ENCODE data around the gene SLC52A1. TPM values are rescaled to one million over a fixed set of nuclear protein-coding genes. Genes with fewer than 3 reads are reported as not detected.

SLC52A1 gene
- total and polyA plus RNA-seq, 5 donors: not detected

DNA sequence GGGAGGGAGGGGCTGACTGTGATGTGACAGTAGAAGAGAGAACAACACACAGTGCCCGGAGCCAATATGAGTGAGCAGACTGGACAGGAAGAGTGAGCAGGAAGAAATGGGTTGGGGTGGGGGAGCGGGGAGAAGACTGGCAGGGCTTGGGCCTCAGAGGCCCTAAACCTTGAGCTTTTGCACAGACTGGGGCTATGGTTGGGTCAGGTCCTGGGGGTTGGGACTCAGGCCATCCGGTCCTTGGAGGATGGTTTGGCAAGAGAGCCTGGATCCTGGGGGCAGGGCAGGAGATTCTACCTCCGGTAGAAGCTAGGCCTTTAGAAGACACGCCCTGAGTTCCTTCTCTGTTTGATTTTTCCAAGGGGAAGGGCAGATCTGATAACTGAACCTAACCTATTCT lies 48.8 kb downstream of the SLC52A1 start:
- Histone ChIP-seq H3K27me3 (ENCODE audit: control insufficient read depth, insufficient read depth) (no peaks in the 10 kb centered on the region), H3K9me3 (ENCODE audit: control insufficient read depth, low read length) (no peaks in the 10 kb centered on the region), H3K4me1 (ENCODE audit: control insufficient read depth, insufficient read depth, low read length) (peaks cover 2% of the 10 kb centered on the region), H3K4me3 (ENCODE audit: low read length) (peak overlapping the region; percentile 81), H3K27ac (ENCODE audit: low read length) (peak overlapping the region; percentile 85)
- ATAC-seq (peak; percentile 2 to 41), DNase-seq (peak in 2 of 3 donors; percentile 53 to 54)
- 37% methylated on average over 5 of the region's 5 CpGs for WGBS
- intact Hi-C loops (cut with DNase I): loop anchor here (5.0 to 10.0 kb wide), 4 partner anchors 52 to 79 kb away; partner anchors contain the start of gene GP1BA (in 1 of the 4)

Other genes with a start within 250 kb of the SLC52A1 start
- 1 to 10 TPM in 3 of 4 donors, under 1 TPM in 1; 0.45 to 1.6 (median 1.4) TPM for gene VMO1, start 249.1 kb downstream of the SLC52A1 start, total RNA-seq
- 0.70 TPM for gene VMO1, start 249.1 kb downstream of the SLC52A1 start, polyA plus RNA-seq
- gene GLTPD2, start 246.5 kb downstream of the SLC52A1 start, total RNA-seq: not detected
- not detected for gene GLTPD2, start 246.5 kb downstream of the SLC52A1 start, polyA plus RNA-seq
- 100 to 1,000 TPM; 149 to 163 (median 151) TPM for gene PSMB6, start 239.3 kb downstream of the SLC52A1 start, total RNA-seq
- 234 TPM for gene PSMB6, start 239.3 kb downstream of the SLC52A1 start, polyA plus RNA-seq
- gene PLD2, start 228.3 kb downstream of the SLC52A1 start, total RNA-seq: 10 to 100 TPM; 12.0 to 15.3 (median 13.4) TPM
- 10.0 TPM for gene PLD2, start 228.3 kb downstream of the SLC52A1 start, polyA plus RNA-seq
- 10 to 100 TPM; 44.5 to 54.7 (median 49.3) TPM for gene MINK1, start 202.1 kb downstream of the SLC52A1 start, total RNA-seq
- gene MINK1, start 202.1 kb downstream of the SLC52A1 start, polyA plus RNA-seq: 31.1 TPM
- gene C17orf107, start 135.9 kb downstream of the SLC52A1 start, total RNA-seq: 1 to 10 TPM; 2.7 to 3.3 (median 2.8) TPM
- gene C17orf107, start 135.9 kb downstream of the SLC52A1 start, polyA plus RNA-seq: 3.6 TPM
- 100 to 1,000 TPM in 1 of 4 donors, 10 to 100 TPM in 3; 57.6 to 106 (median 68.9) TPM for gene CHRNE, start 132.3 kb downstream of the SLC52A1 start, total RNA-seq
- 63.6 TPM for gene CHRNE, start 132.3 kb downstream of the SLC52A1 start, polyA plus RNA-seq
- gene GP1BA, start 103.1 kb downstream of the SLC52A1 start, total RNA-seq: under 1 TPM in 1 of 4 donors, not detected in 3; 0.23 TPM
- 0.16 TPM for gene GP1BA, start 103.1 kb downstream of the SLC52A1 start, polyA plus RNA-seq
- gene SLC25A11, start 95.4 kb downstream of the SLC52A1 start, total RNA-seq: 100 to 1,000 TPM; 162 to 230 (median 202) TPM
- gene SLC25A11, start 95.4 kb downstream of the SLC52A1 start, polyA plus RNA-seq: 200 TPM
- gene RNF167, start 95.2 kb downstream of the SLC52A1 start, total RNA-seq: 100 to 1,000 TPM in 1 of 4 donors, 10 to 100 TPM in 3; 76.6 to 108 (median 87.5) TPM
- gene RNF167, start 95.2 kb downstream of the SLC52A1 start, polyA plus RNA-seq: 124 TPM
- gene PFN1, start 86.9 kb downstream of the SLC52A1 start, total RNA-seq: 100 to 1,000 TPM; 148 to 229 (median 201) TPM
- 180 TPM for gene PFN1, start 86.9 kb downstream of the SLC52A1 start, polyA plus RNA-seq
- 100 to 1,000 TPM; 198 to 695 (median 246) TPM for gene ENO3, start 84.3 kb downstream of the SLC52A1 start, total RNA-seq
- 455 TPM for gene ENO3, start 84.3 kb downstream of the SLC52A1 start, polyA plus RNA-seq
- gene SPAG7, start 67.6 kb downstream of the SLC52A1 start, total RNA-seq: 100 to 1,000 TPM; 106 to 133 (median 117) TPM
- 164 TPM for gene SPAG7, start 67.6 kb downstream of the SLC52A1 start, polyA plus RNA-seq
- 10 to 100 TPM; 35.3 to 44.4 (median 40.3) TPM for gene CAMTA2, start 47.8 kb downstream of the SLC52A1 start, total RNA-seq
- 43.5 TPM for gene CAMTA2, start 47.8 kb downstream of the SLC52A1 start, polyA plus RNA-seq
- 1 to 10 TPM; 2.2 to 3.8 (median 3.2) TPM for gene INCA1, start 37.9 kb downstream of the SLC52A1 start, total RNA-seq
- 5.0 TPM for gene INCA1, start 37.9 kb downstream of the SLC52A1 start, polyA plus RNA-seq
- gene KIF1C, start 37.5 kb downstream of the SLC52A1 start, total RNA-seq: 100 to 1,000 TPM; 519 to 727 (median 570) TPM
- gene KIF1C, start 37.5 kb downstream of the SLC52A1 start, polyA plus RNA-seq: 406 TPM
- 10 to 100 TPM; 11.7 to 14.2 (median 12.0) TPM for gene ZFP3, start 43.0 kb upstream of the SLC52A1 start, total RNA-seq
- 5.4 TPM for gene ZFP3, start 43.0 kb upstream of the SLC52A1 start, polyA plus RNA-seq
- gene ZNF232, start 76.5 kb upstream of the SLC52A1 start, total RNA-seq: 1 to 10 TPM; 4.0 to 7.4 (median 5.6) TPM
- gene ZNF232, start 76.5 kb upstream of the SLC52A1 start, polyA plus RNA-seq: 3.1 TPM
- gene USP6, start 80.6 kb upstream of the SLC52A1 start, total RNA-seq: under 1 TPM in 3 of 4 donors, not detected in 1; 0.06 to 0.20 (median 0.09) TPM
- gene USP6, start 80.6 kb upstream of the SLC52A1 start, polyA plus RNA-seq: under 0.01 TPM
- 1 to 10 TPM; 6.8 to 8.2 (median 7.8) TPM for gene ZNF594, start 156.4 kb upstream of the SLC52A1 start, total RNA-seq
- gene ZNF594, start 156.4 kb upstream of the SLC52A1 start, polyA plus RNA-seq: 2.4 TPM
- gene SCIMP, start 199.4 kb upstream of the SLC52A1 start, total RNA-seq: 1 to 10 TPM; 1.9 to 3.7 (median 2.8) TPM
- gene SCIMP, start 199.4 kb upstream of the SLC52A1 start, polyA plus RNA-seq: 0.38 TPM
- 10 to 100 TPM; 46.1 to 53.2 (median 47.6) TPM for gene RABEP1, start 246.9 kb upstream of the SLC52A1 start, total RNA-seq
- gene RABEP1, start 246.9 kb upstream of the SLC52A1 start, polyA plus RNA-seq: 18.6 TPM

All from right cardiac atrium (tissue), 5 donors.